Measurements from ENCODE around the gene HSPB6. TPM values are rescaled to one million over a fixed set of nuclear protein-coding genes. Genes with fewer than 3 reads are reported as not detected.
"Not testable (repeated sequence)": the region's sequence is repeated elsewhere in the genome, so short reads cannot be mapped to it uniquely, and the experiment has no call there.

Gene HSPB6
- total RNA-seq, 1 donor from 2014 or later = 0.64 TPM

- H3K9me3 Mint-ChIP-seq (ENCODE audit: unreplicated experiment) = no peaks in the 10 kb centered on the region
- peaks cover 24% of the 10 kb centered on the region for H3K4me1 Mint-ChIP-seq (ENCODE audit: unreplicated experiment)
- peak within 1 kb of the TSS; percentile 76 for H3K4me3 Mint-ChIP-seq (ENCODE audit: unreplicated experiment)
- no peak for TF ChIP-seq CTCF (IDR thresholded peaks at IDR 0.05)
- H3K27ac Mint-ChIP-seq (ENCODE audit: unreplicated experiment) = no peak within 1 kb of the TSS
- DNase-seq (ENCODE audit: extremely low spot score, unreplicated experiment) = peak; percentile 99
- no peaks in the 10 kb centered on the region for H3K27me3 Mint-ChIP-seq (ENCODE audit: unreplicated experiment)
- peaks cover 2% of the 10 kb centered on the region for H3K36me3 Mint-ChIP-seq (ENCODE audit: unreplicated experiment)
Observed at GRCh38 chr19:35775298-35776101, 18.7 kb upstream of the HSPB6 start, which contains the start of gene ARHGAP33. TSS of gene ARHGAP33 (plus strand) at chr19:35775564. CDS start at chr19:35775659, 95 bp downstream.

GRCh38 chr19:35775046-35775297, 18.1 kb upstream of the HSPB6 start:
- Mint-ChIP-seq H3K27me3 (ENCODE audit: unreplicated experiment) (no peaks in the 10 kb centered on the region), H3K27ac (ENCODE audit: unreplicated experiment) (no peak overlapping the region), H3K4me1 (ENCODE audit: unreplicated experiment) (peaks cover 24% of the 10 kb centered on the region), H3K9me3 (ENCODE audit: unreplicated experiment) (no peaks in the 10 kb centered on the region), H3K36me3 (ENCODE audit: unreplicated experiment) (peaks cover 2% of the 10 kb centered on the region), H3K4me3 (ENCODE audit: unreplicated experiment) (peak overlapping the region; percentile 76)
- TF ChIP-seq CTCF (IDR thresholded peaks at IDR 0.05) = no peak
- no peak for DNase-seq (ENCODE audit: extremely low spot score, unreplicated experiment)

- Mint-ChIP-seq H3K27ac (ENCODE audit: unreplicated experiment) (no peak overlapping the region), H3K4me3 (ENCODE audit: unreplicated experiment) (peak overlapping the region; percentile 76), H3K36me3 (ENCODE audit: unreplicated experiment) (no peaks in the 10 kb centered on the region)
Observed at GRCh38 chr19:35774274-35775045, 17.6 kb upstream of the HSPB6 start.

GRCh38 chr19:35773020-35773806, 16.4 kb upstream of the HSPB6 start:
- Mint-ChIP-seq H3K9me3 (ENCODE audit: unreplicated experiment) (no peaks in the 10 kb centered on the region), H3K27ac (ENCODE audit: unreplicated experiment) (no peak overlapping the region), H3K36me3 (ENCODE audit: unreplicated experiment) (peaks cover 1% of the 10 kb centered on the region), H3K4me3 (ENCODE audit: unreplicated experiment) (no peak overlapping the region), H3K27me3 (ENCODE audit: unreplicated experiment) (no peaks in the 10 kb centered on the region), H3K4me1 (ENCODE audit: unreplicated experiment) (peaks cover 24% of the 10 kb centered on the region)
- TF ChIP-seq CTCF (IDR thresholded peaks at IDR 0.05) = no peak
- no peak for DNase-seq (ENCODE audit: extremely low spot score, unreplicated experiment)

More at GRCh38 chr19:35774274-35775045, 17.6 kb upstream of the HSPB6 start:
- no peaks in the 10 kb centered on the region for H3K27me3 Mint-ChIP-seq (ENCODE audit: unreplicated experiment)
- no peaks in the 10 kb centered on the region for H3K9me3 Mint-ChIP-seq (ENCODE audit: unreplicated experiment)
- H3K4me1 Mint-ChIP-seq (ENCODE audit: unreplicated experiment) = peaks cover 24% of the 10 kb centered on the region
- no peak for DNase-seq (ENCODE audit: extremely low spot score, unreplicated experiment)
- no peak for TF ChIP-seq CTCF (IDR thresholded peaks at IDR 0.05)

GRCh38 chr19:35772362-35772761, 15.5 kb upstream of the HSPB6 start:
- H3K36me3 Mint-ChIP-seq (ENCODE audit: unreplicated experiment); DNase-seq (ENCODE audit: extremely low spot score, unreplicated experiment); H3K9me3 Mint-ChIP-seq (ENCODE audit: unreplicated experiment); H3K27ac Mint-ChIP-seq (ENCODE audit: unreplicated experiment); H3K4me3 Mint-ChIP-seq (ENCODE audit: unreplicated experiment); H3K27me3 Mint-ChIP-seq (ENCODE audit: unreplicated experiment): not testable (repeated sequence)
- peaks cover 24% of the 10 kb centered on the region for H3K4me1 Mint-ChIP-seq (ENCODE audit: unreplicated experiment)
